Activated B cell treated with CpG ODN at 0.5 μM for 24 hours (primary cell): ENCODE results near the gene PRTFDC1. TPM values are rescaled to one million over a fixed set of nuclear protein-coding genes. Genes with fewer than 3 reads are reported as not detected.
A peak's percentile ranks its signal among the peaks of the same experiment; 100 is the strongest.

ENCODE experiments used
- ATAC-seq: fragments of 200-7000 bp; cut with Tn5 transposase; one replicate; pipeline ENCODE4 v1.10.0; 2021; ENCODE audit warnings: low read depth, mild to moderate bottlenecking, moderate library complexity
- CTCF ChIA-PET: fragments of 350-600 bp; sonication (Branson Sonifier 250); formaldehyde crosslinking; loops from one replicate; lab custom pipeline; 2021; ENCODE audit warnings: antibody characterized with exemption; lab: Charles Lee
- POLR2A ChIA-PET: fragments of 350-600 bp; sonication (Branson Sonifier 250); formaldehyde crosslinking; loops from one replicate; lab custom pipeline; 2021; ENCODE audit warnings: antibody characterized with exemption; lab: Charles Lee
- DNase-seq: peaks from one replicate; pipeline ENCODE4 v3.0.0; 2022
- H3K27ac Mint-ChIP-seq: one replicate; pipeline ENCODE4 v1.8.0; 2020; ENCODE audit warnings: mixed read lengths
- H3K27me3 Mint-ChIP-seq: one replicate; pipeline ENCODE4 v1.8.0; 2021; ENCODE audit warnings: mixed read lengths
- H3K36me3 Mint-ChIP-seq: one replicate; pipeline ENCODE4 v1.8.0; 2021; ENCODE audit warnings: low read depth, mixed read lengths
- H3K4me1 Mint-ChIP-seq: one replicate; pipeline ENCODE4 v1.8.0; 2021; ENCODE audit warnings: mixed read lengths
- H3K4me3 Mint-ChIP-seq: one replicate; pipeline ENCODE4 v1.8.0; 2020; ENCODE audit warnings: mild to moderate bottlenecking, mixed read lengths
- H3K9me3 Mint-ChIP-seq: one replicate; pipeline ENCODE4 v1.8.0; 2020; ENCODE audit warnings: mixed read lengths
- CTCF ChIP-seq: fragments of 200-600 bp; IDR thresholded peaks from one replicate; pipeline ENCODE4 v1.8.0; 2022; ENCODE audit warnings: antibody characterized with exemption, mild to moderate bottlenecking
- intact Hi-C: fragments of 100-400 bp; cut with micrococcal nuclease; formaldehyde crosslinking; loops from one replicate; pipeline ENCODE4 v1.15.1; 2024
- total RNA-seq: library from RNA; stranded (reverse); gene quantifications from 2 replicates; pipeline ENCODE4 v1.2.3, GENCODE V29; 2022

PRTFDC1 gene
- total RNA-seq, 1 donor from 2014 or later, result not detected

DNA sequence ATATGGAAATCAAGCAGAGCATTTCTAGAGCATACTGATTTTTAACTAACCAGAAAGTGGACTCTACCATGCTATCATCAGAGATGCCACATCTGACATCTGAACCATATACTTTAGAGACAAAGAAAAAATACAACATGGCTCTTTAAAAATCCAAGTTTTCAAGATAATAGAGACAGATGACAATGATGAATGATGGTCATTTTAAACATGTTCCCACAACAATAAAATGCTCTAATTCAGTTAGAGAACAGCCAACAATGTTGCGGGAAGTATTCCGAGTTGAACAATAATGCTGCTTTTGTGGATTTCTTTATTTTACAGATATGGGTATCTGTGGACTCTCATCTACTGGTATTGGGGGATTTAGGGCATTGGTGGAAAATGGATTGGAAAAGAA, 52.8 kb downstream of the PRTFDC1 start:
- no peak for DNase-seq
- ChIA-PET POLR2A (interaction anchor here (1.0 kb wide), 1 partner anchor 14 kb away, joined by 3 read pairs; no protein-coding TSS in a partner anchor), CTCF (no interaction called here)
- peak overlapping the region; percentile 76 for H3K27ac Mint-ChIP-seq
- no peak for ATAC-seq
- peaks cover 32% of the 10 kb centered on the region for H3K4me1 Mint-ChIP-seq
- no peaks in the 10 kb centered on the region for H3K27me3 Mint-ChIP-seq
- no peak for TF ChIP-seq CTCF
- H3K36me3 Mint-ChIP-seq, result no peaks in the 10 kb centered on the region
- no peaks in the 10 kb centered on the region for H3K9me3 Mint-ChIP-seq
- no peak overlapping the region for H3K4me3 Mint-ChIP-seq
- intact Hi-C loops, result no loop called here

DNA sequence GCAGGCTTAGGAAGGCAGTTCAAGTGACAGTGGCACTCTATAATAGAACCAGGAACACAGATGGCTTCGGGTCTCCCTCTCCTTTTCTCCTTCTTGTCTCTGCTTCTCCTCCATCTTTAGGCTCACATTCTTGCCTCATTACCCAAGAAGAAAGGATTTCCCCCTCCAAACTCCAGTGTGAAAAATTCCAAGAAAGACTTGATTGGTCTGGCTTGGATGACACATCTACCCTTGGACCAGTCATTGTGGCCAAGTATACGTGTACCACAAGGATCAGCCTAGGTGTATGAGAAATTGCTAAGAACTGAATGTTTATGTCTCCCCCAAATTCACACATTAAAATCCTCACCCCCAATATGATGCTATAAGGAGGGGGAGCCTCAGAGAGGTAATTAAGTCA, 53.9 kb downstream of the PRTFDC1 start:
- intact Hi-C loops, result no loop called here
- H3K36me3 Mint-ChIP-seq, result no peaks in the 10 kb centered on the region
- ATAC-seq (no peak), DNase-seq (no peak)
- peaks cover 41% of the 10 kb centered on the region for H3K4me1 Mint-ChIP-seq
- H3K4me3 Mint-ChIP-seq, result no peak overlapping the region
- H3K27me3 Mint-ChIP-seq, result no peaks in the 10 kb centered on the region
- TF ChIP-seq CTCF, result no peak
- no peak overlapping the region for H3K27ac Mint-ChIP-seq
- no peaks in the 10 kb centered on the region for H3K9me3 Mint-ChIP-seq
- ChIA-PET CTCF (no interaction called here), POLR2A (no interaction called here)

- ChIA-PET POLR2A (no interaction called here), CTCF (no interaction called here)
- no peak for DNase-seq
- Mint-ChIP-seq H3K9me3 (no peaks in the 10 kb centered on the region), H3K4me1 (peaks cover 40% of the 10 kb centered on the region), H3K27me3 (no peaks in the 10 kb centered on the region), H3K27ac (no peak overlapping the region), H3K36me3 (no peaks in the 10 kb centered on the region), H3K4me3 (no peak overlapping the region)
- ATAC-seq, result no peak
- TF ChIP-seq CTCF, result no peak
- intact Hi-C loops, result no loop called here
Observed at GRCh38 chr10:24897326-24897926, 55.0 kb downstream of the PRTFDC1 start.

DNA sequence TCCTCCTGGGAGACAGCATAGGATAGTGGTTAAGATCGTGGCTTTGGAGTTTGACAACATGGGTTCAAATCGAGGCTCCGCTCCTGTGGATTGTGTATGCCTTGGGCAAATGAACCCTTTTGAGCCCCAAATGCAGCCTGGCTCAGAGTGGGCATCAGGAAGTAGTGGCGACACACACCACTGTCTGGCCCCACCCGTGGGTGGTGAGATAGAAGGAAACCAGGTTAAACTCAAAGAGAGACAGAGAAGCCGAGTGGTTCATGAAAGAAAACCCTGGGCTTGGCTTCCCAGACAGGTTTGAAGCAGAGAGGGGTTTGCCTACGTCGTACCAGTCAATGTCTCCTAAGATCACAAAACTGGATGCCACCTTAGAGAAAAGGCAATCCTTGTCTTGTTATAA, 57.7 kb downstream of the PRTFDC1 start:
- no peak for DNase-seq
- peak; percentile 45 for ATAC-seq
- H3K27ac Mint-ChIP-seq, result peak overlapping the region; percentile 82
- H3K36me3 Mint-ChIP-seq, result no peaks in the 10 kb centered on the region
- peak overlapping the region; percentile 61 for H3K4me3 Mint-ChIP-seq
- POLR2A ChIA-PET, result interaction anchor here (0.6 to 1.0 kb wide), 2 partner anchors 14 to 171 kb away, joined by 3 to 10 read pairs; partner anchors contain the start of gene ARHGAP21
- intact Hi-C loops, result no loop called here
- peaks cover 16% of the 10 kb centered on the region for H3K4me1 Mint-ChIP-seq
- H3K27me3 Mint-ChIP-seq, result no peaks in the 10 kb centered on the region
- CTCF ChIA-PET, result no interaction called here
- no peak for TF ChIP-seq CTCF
- no peaks in the 10 kb centered on the region for H3K9me3 Mint-ChIP-seq

DNA sequence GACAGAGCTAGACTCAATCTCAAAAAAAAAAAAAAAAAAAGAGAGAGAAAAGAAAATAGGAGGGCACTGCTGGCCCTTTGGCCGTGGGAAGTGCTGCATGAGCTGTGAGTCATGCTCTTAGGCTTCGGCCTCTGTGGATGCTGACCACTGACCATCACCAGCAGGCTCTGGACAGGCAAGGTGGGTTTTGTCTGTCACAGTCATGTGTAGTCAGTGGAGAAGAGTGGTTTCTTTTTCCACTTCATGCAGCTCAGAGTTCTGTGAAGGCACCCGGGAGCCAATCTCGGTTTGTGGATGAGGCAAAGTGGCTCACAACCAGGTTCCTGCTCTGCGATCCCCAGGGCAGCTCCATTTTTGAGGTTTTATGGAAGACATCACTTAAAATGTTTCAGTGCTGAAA, 58.1 kb downstream of the PRTFDC1 start:
- H3K4me3 Mint-ChIP-seq, result peak overlapping the region; percentile 61
- no peaks in the 10 kb centered on the region for H3K27me3 Mint-ChIP-seq
- ChIA-PET POLR2A (interaction anchor here (0.6 to 1.0 kb wide), 3 partner anchors 14 to 170 kb away, joined by 3 to 10 read pairs (median 4); partner anchors contain the start of gene ARHGAP21), CTCF (no interaction called here)
- peaks cover 17% of the 10 kb centered on the region for H3K4me1 Mint-ChIP-seq
- H3K27ac Mint-ChIP-seq, result peak overlapping the region; percentile 82
- H3K9me3 Mint-ChIP-seq, result no peaks in the 10 kb centered on the region
- intact Hi-C loops, result no loop called here
- no peak for DNase-seq
- H3K36me3 Mint-ChIP-seq, result peaks cover under 1% of the 10 kb centered on the region
- TF ChIP-seq CTCF, result no peak
- ATAC-seq, result no peak
